Hindlimb muscle (tissue), 1 donor: ENCODE results near the gene APBB2. TPM values are rescaled to one million over a fixed set of nuclear protein-coding genes. Genes with fewer than 3 reads are reported as not detected.

Experiments
- DNase-seq: peaks from one replicate; pipeline ENCODE4 v3.0.0-alpha.2; 2013
- polyA plus RNA-seq: library from polyadenylated mRNA; unstranded; fragments of 120-200 nt; gene quantifications from one replicate; pipeline ENCODE4 v1.2.1, GENCODE V29; 2013; ENCODE audit not compliant: insufficient read length

The APBB2 gene
- polyA plus RNA-seq, 1 donor = 42.1 TPM

- DNase-seq = no peak
These were observed 325.4 kb downstream of the APBB2 start for GRCh38 chr4:40888933-40889332.

- no peak for DNase-seq
These were observed 326.6 kb downstream of the APBB2 start for GRCh38 chr4:40887764-40888131.

GRCh38 chr4:40886931-40887763 lies 327.2 kb downstream of the APBB2 start:
- DNase-seq = no peak

GRCh38 chr4:40881851-40882250 lies 332.5 kb downstream of the APBB2 start:
- no peak for DNase-seq

GRCh38 chr4:40881096-40881495 lies 333.2 kb downstream of the APBB2 start:
- DNase-seq = no peak

- no peak for DNase-seq
These were observed 335.7 kb downstream of the APBB2 start for GRCh38 chr4:40878548-40879055.

- no peak for DNase-seq
These were observed 337.3 kb downstream of the APBB2 start for GRCh38 chr4:40877081-40877480.

- no peak for DNase-seq
These were observed 338.7 kb downstream of the APBB2 start for GRCh38 chr4:40875507-40876150.

- no peak for DNase-seq
These were observed 339.4 kb downstream of the APBB2 start for GRCh38 chr4:40874901-40875300.

GRCh38 chr4:40874331-40874730 lies 340.0 kb downstream of the APBB2 start:
- DNase-seq = no peak

GRCh38 chr4:40871695-40872250 lies 342.6 kb downstream of the APBB2 start:
- no peak for DNase-seq

- no peak for DNase-seq
These were observed 344.2 kb downstream of the APBB2 start for GRCh38 chr4:40870150-40870549.

GRCh38 chr4:40865696-40866095 lies 348.6 kb downstream of the APBB2 start:
- DNase-seq = no peak

- DNase-seq = no peak
These were observed 349.8 kb downstream of the APBB2 start for GRCh38 chr4:40864531-40864930.

- no peak for DNase-seq
These were observed 355.4 kb downstream of the APBB2 start for GRCh38 chr4:40858962-40859361.

- DNase-seq = no peak
These were observed 356.4 kb downstream of the APBB2 start for GRCh38 chr4:40857956-40858355.

- peak; percentile 76 for DNase-seq
These were observed 357.4 kb downstream of the APBB2 start for GRCh38 chr4:40856840-40857362.

GRCh38 chr4:40856277-40856839 lies 358.0 kb downstream of the APBB2 start:
- DNase-seq = no peak

GRCh38 chr4:40850496-40850895 lies 363.8 kb downstream of the APBB2 start:
- DNase-seq = no peak

GRCh38 chr4:40848940-40849339 lies 365.4 kb downstream of the APBB2 start:
- no peak for DNase-seq

- no peak for DNase-seq
These were observed 366.1 kb downstream of the APBB2 start for GRCh38 chr4:40848251-40848650.

GRCh38 chr4:40846532-40846931 lies 367.8 kb downstream of the APBB2 start:
- DNase-seq = no peak
